ENCODE data around the gene DHX9. TPM values are rescaled to one million over a fixed set of nuclear protein-coding genes. Genes with fewer than 3 reads are reported as not detected.

Gene DHX9
- total RNA-seq, 4 donors from 2014 or later = 29.5 to 84.0 (median 65.8) TPM

DNA sequence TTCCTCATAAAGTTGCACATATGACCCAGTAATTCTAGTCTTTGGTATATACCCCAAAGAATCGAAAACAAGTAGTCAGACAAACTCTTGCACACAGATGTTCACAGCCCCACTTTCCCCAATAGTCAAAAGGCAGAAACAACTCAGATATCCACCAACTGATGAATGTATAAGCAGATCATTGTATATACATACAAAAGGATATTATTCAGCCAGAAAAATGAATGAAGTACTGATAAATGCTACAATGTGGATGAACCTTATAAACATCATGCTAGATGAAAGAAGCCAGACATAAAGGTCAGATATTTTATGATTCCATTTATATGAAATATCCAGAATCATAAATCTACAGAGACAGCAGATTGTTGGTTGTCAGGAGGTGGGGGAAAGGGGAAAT, 86.5 kb downstream of the DHX9 start:
- Histone ChIP-seq H3K27ac (no peak overlapping the region), H3K9me3 (no peaks in the 10 kb centered on the region), H3K27me3 (no peaks in the 10 kb centered on the region), H3K4me3 (no peak overlapping the region), H3K4me1 (no peaks in the 10 kb centered on the region), H3K36me3 (no peaks in the 10 kb centered on the region)
- no peak for TF ChIP-seq POLR2A (IDR thresholded peaks at IDR 0.05)
- TF ChIP-seq CTCF (IDR thresholded peaks at IDR 0.05) = no peak
- no peak for TF ChIP-seq EP300 (IDR thresholded peaks at IDR 0.05; ENCODE audit: low read depth)
- no peak for TF ChIP-seq POLR2AphosphoS5 (IDR thresholded peaks at IDR 0.05)
- intact Hi-C loops (cut with DNase I; ENCODE audit: low total_unique reads) (no loop called here), in situ Hi-C loops (cut with MboI; ENCODE audit: low pct_ligation_motif_present in 1 of 4, low pct_unique_long_range_greater_than_20kb in 1 of 4, low sequenced_read_pairs in 3 of 4) (no loop called here)
- no peak for DNase-seq
- WGBS, 2 donors (ENCODE audit: low coverage in 1 of 2) = 72 to 78% methylated on average over 1 of the region's 1 CpG

GRCh38 chr1:182927693-182928433, 88.7 kb downstream of the DHX9 start:
- intact Hi-C loops (cut with DNase I; ENCODE audit: low total_unique reads) = no loop called here
- Histone ChIP-seq H3K4me3 (no peak overlapping the region), H3K36me3 (no peaks in the 10 kb centered on the region), H3K9me3 (no peaks in the 10 kb centered on the region), H3K4me1 (no peaks in the 10 kb centered on the region), H3K27ac (no peak overlapping the region), H3K27me3 (no peaks in the 10 kb centered on the region)
- no peak for TF ChIP-seq POLR2A (IDR thresholded peaks at IDR 0.05)
- TF ChIP-seq CTCF (IDR thresholded peaks at IDR 0.05) = no peak
- TF ChIP-seq POLR2AphosphoS5 (IDR thresholded peaks at IDR 0.05) = no peak
- TF ChIP-seq EP300 (IDR thresholded peaks at IDR 0.05; ENCODE audit: low read depth) = no peak
- no peak for DNase-seq
- in situ Hi-C loops (cut with MboI; ENCODE audit: low pct_ligation_motif_present in 1 of 4, low pct_unique_long_range_greater_than_20kb in 1 of 4, low sequenced_read_pairs in 3 of 4) = no loop called here
- 62 to 76% methylated on average over 1 of the region's 1 CpG for WGBS, 2 donors (ENCODE audit: low coverage in 1 of 2)

GRCh38 chr1:182930985-182931384, 91.8 kb downstream of the DHX9 start:
- 65 to 66% methylated on average over 1 of the region's 1 CpG for WGBS, 2 donors (ENCODE audit: low coverage in 1 of 2)
- no peaks in the 10 kb centered on the region for H3K36me3 ChIP-seq

GRCh38 chr1:182935716-182936115, 96.6 kb downstream of the DHX9 start:
- no peak overlapping the region for H3K4me3 ChIP-seq
- no peaks in the 10 kb centered on the region for H3K36me3 ChIP-seq
- TF ChIP-seq POLR2A (IDR thresholded peaks at IDR 0.05) (no peak), CTCF (IDR thresholded peaks at IDR 0.05) (no peak), POLR2AphosphoS5 (IDR thresholded peaks at IDR 0.05) (no peak), EP300 (IDR thresholded peaks at IDR 0.05; ENCODE audit: low read depth) (no peak)
- in situ Hi-C loops (cut with MboI; ENCODE audit: low pct_ligation_motif_present in 1 of 4, low pct_unique_long_range_greater_than_20kb in 1 of 4, low sequenced_read_pairs in 3 of 4) (no loop called here), intact Hi-C loops (cut with DNase I; ENCODE audit: low total_unique reads) (no loop called here)
- DNase-seq = no peak
- H3K27me3 ChIP-seq = peaks cover 11% of the 10 kb centered on the region
- peaks cover 0 to 4% of the 10 kb centered on the region in 2 donors for H3K9me3 ChIP-seq
- H3K4me1 ChIP-seq = no peaks in the 10 kb centered on the region
- no peak overlapping the region for H3K27ac ChIP-seq

More at GRCh38 chr1:182930985-182931384, 91.8 kb downstream of the DHX9 start:
- Histone ChIP-seq H3K27ac (no peak overlapping the region), H3K4me3 (no peak overlapping the region), H3K27me3 (no peaks in the 10 kb centered on the region), H3K4me1 (no peaks in the 10 kb centered on the region), H3K9me3 (peaks cover 0 to 4% of the 10 kb centered on the region in 2 donors)
- DNase-seq = no peak
- in situ Hi-C loops (cut with MboI; ENCODE audit: low pct_ligation_motif_present in 1 of 4, low pct_unique_long_range_greater_than_20kb in 1 of 4, low sequenced_read_pairs in 3 of 4) = no loop called here
- TF ChIP-seq POLR2AphosphoS5 (IDR thresholded peaks at IDR 0.05) (no peak), EP300 (IDR thresholded peaks at IDR 0.05; ENCODE audit: low read depth) (no peak), CTCF (IDR thresholded peaks at IDR 0.05) (no peak), POLR2A (IDR thresholded peaks at IDR 0.05) (no peak)
- intact Hi-C loops (cut with DNase I; ENCODE audit: low total_unique reads) = no loop called here

Other genes with a start within 250 kb of the DHX9 start
- 1 to 10 TPM in 2 of 4 donors, under 1 TPM in 1, not detected in 1; 0.82 to 3.0 (median 1.7) TPM for gene RGS16, start 235.0 kb upstream of the DHX9 start, total RNA-seq
- 1 to 10 TPM in 1 of 4 donors, not detected in 3; 2.2 TPM for gene RGS8, start 154.8 kb upstream of the DHX9 start, total RNA-seq
- gene NPL, start 49.6 kb upstream of the DHX9 start, total RNA-seq = 10 to 100 TPM in 2 of 4 donors, 1 to 10 TPM in 1, not detected in 1; 9.6 to 94.5 (median 11.4) TPM
- not detected for gene SHCBP1L, start 113.8 kb downstream of the DHX9 start, total RNA-seq
- gene LAMC1, start 184.1 kb downstream of the DHX9 start, total RNA-seq = 100 to 1,000 TPM in 3 of 4 donors, 10 to 100 TPM in 1; 77.7 to 633 (median 138) TPM